Calu3 (cell line): ENCODE data around the gene PRKN. TPM values are rescaled to one million over a fixed set of nuclear protein-coding genes. Genes with fewer than 3 reads are reported as not detected.

Source experiments
- BruUV-seq: library from RNA; stranded (reverse); fragments of 400-500 nt; replicated peaks from 2 replicates; lab custom pipeline; 2021; lab: Mats Ljungman, UMichigan
- CTCF ChIA-PET: fragments of 300-600 bp; sonication (Branson Sonifier 250); formaldehyde crosslinking; loops from one replicate; lab custom pipeline; 2022; ENCODE audit warnings: antibody characterized with exemption; lab: Charles Lee
- DNase-seq: peaks from one replicate; pipeline ENCODE4 v3.0.0; 2022
- H3K27ac Mint-ChIP-seq: one replicate; pipeline ENCODE4 v1.8.0; 2022; ENCODE audit warnings: mixed read lengths; ENCODE audit not compliant: unreplicated experiment
- H3K27me3 Mint-ChIP-seq: one replicate; pipeline ENCODE4 v1.8.0; 2022; ENCODE audit warnings: mixed read lengths; ENCODE audit not compliant: unreplicated experiment
- H3K36me3 Mint-ChIP-seq: one replicate; pipeline ENCODE4 v1.8.0; 2022; ENCODE audit warnings: mild to moderate bottlenecking, moderate library complexity, mixed read lengths; ENCODE audit not compliant: insufficient read depth, unreplicated experiment
- H3K4me1 Mint-ChIP-seq: one replicate; pipeline ENCODE4 v1.8.0; 2022; ENCODE audit warnings: mild to moderate bottlenecking, low read depth, mixed read lengths; ENCODE audit not compliant: unreplicated experiment
- H3K4me3 Mint-ChIP-seq: one replicate; pipeline ENCODE4 v1.8.0; 2022; ENCODE audit warnings: mild to moderate bottlenecking, low read depth, moderate library complexity, mixed read lengths; ENCODE audit not compliant: unreplicated experiment
- H3K9me3 Mint-ChIP-seq: one replicate; pipeline ENCODE4 v1.8.0; 2022; ENCODE audit warnings: low read depth, mixed read lengths; ENCODE audit not compliant: unreplicated experiment
- CTCF ChIP-seq: fragments of 200-600 bp; IDR thresholded peaks from one replicate; pipeline ENCODE4 v1.8.0; 2022; ENCODE audit warnings: antibody characterized with exemption; ENCODE audit not compliant: unreplicated experiment
- intact Hi-C: fragments of 100-400 bp; cut with micrococcal nuclease; formaldehyde crosslinking; loops from one replicate; pipeline ENCODE4 v1.10.0; 2022; ENCODE audit not compliant: unreplicated experiment
- total RNA-seq: library from RNA; stranded (reverse); gene quantifications from 2 replicates; pipeline ENCODE4 v1.2.3, GENCODE V29; 2022

PRKN gene
- total RNA-seq, 1 experiment from 2014 or later = 3.8 TPM

GRCh38 chr6:162173466-162173865 lies 554.1 kb downstream of the PRKN start:
- H3K27ac Mint-ChIP-seq = no peak overlapping the region

GRCh38 chr6:162165479-162165878 lies 562.1 kb downstream of the PRKN start:
- Mint-ChIP-seq H3K4me3 (no peak overlapping the region), H3K9me3 (no peaks in the 10 kb centered on the region), H3K36me3 (no peaks in the 10 kb centered on the region), H3K4me1 (no peaks in the 10 kb centered on the region), H3K27ac (no peak overlapping the region), H3K27me3 (no peaks in the 10 kb centered on the region)
- DNase-seq = no peak
- CTCF ChIA-PET = no interaction called here
- intact Hi-C loops = no loop called here
- TF ChIP-seq CTCF = no peak
- no TSS peak for BruUV-seq

More at GRCh38 chr6:162173466-162173865, 554.1 kb downstream of the PRKN start:
- no peaks in the 10 kb centered on the region for H3K9me3 Mint-ChIP-seq
- no peaks in the 10 kb centered on the region for H3K36me3 Mint-ChIP-seq
- H3K4me1 Mint-ChIP-seq = peaks cover 1% of the 10 kb centered on the region
- no peaks in the 10 kb centered on the region for H3K27me3 Mint-ChIP-seq
- CTCF ChIA-PET = no interaction called here
- intact Hi-C loops = loop anchor here (10.0 kb wide), 1 partner anchor 339 kb away; no protein-coding TSS in a partner anchor
- no peak overlapping the region for H3K4me3 Mint-ChIP-seq
- DNase-seq = no peak
- BruUV-seq = no TSS peak
- TF ChIP-seq CTCF = no peak

GRCh38 chr6:162157167-162157870 lies 570.2 kb downstream of the PRKN start:
- Mint-ChIP-seq H3K4me1 (no peaks in the 10 kb centered on the region), H3K4me3 (no peak overlapping the region), H3K27ac (no peak overlapping the region), H3K36me3 (no peaks in the 10 kb centered on the region), H3K27me3 (no peaks in the 10 kb centered on the region), H3K9me3 (no peaks in the 10 kb centered on the region)
- BruUV-seq = no TSS peak
- intact Hi-C loops = no loop called here
- CTCF ChIA-PET = no interaction called here
- no peak for DNase-seq
- no peak for TF ChIP-seq CTCF

- Mint-ChIP-seq H3K27me3 (no peaks in the 10 kb centered on the region), H3K9me3 (no peaks in the 10 kb centered on the region), H3K4me3 (no peak overlapping the region), H3K4me1 (no peaks in the 10 kb centered on the region), H3K36me3 (no peaks in the 10 kb centered on the region), H3K27ac (no peak overlapping the region)
- intact Hi-C loops = no loop called here
- DNase-seq = no peak
- no peak for TF ChIP-seq CTCF
- no TSS peak for BruUV-seq
- CTCF ChIA-PET = no interaction called here
Observed at GRCh38 chr6:162156146-162156545, 571.4 kb downstream of the PRKN start.
